ENCODE measurements around the gene FBXO38.
A peak's percentile ranks its signal among the peaks of the same experiment; 100 is the strongest.

Gene FBXO38

GRCh38 chr5:148476302-148476701 is 92.5 kb downstream of the FBXO38 start:
- no peak for DNase-seq (ENCODE audit: low read depth, low spot score)

- no peak for DNase-seq (ENCODE audit: low read depth, low spot score)
These were observed 93.7 kb downstream of the FBXO38 start for GRCh38 chr5:148477429-148477828.

GRCh38 chr5:148482196-148482595 is 98.4 kb downstream of the FBXO38 start:
- no peak for DNase-seq (ENCODE audit: low read depth, low spot score)

- DNase-seq (ENCODE audit: low read depth, low spot score) = peak; percentile 47
These were observed 99.1 kb downstream of the FBXO38 start for GRCh38 chr5:148482697-148483462.

- DNase-seq (ENCODE audit: low read depth, low spot score) = no peak
These were observed 100.0 kb downstream of the FBXO38 start for GRCh38 chr5:148483750-148484149.

- DNase-seq (ENCODE audit: low read depth, low spot score) = no peak
These were observed 100.9 kb downstream of the FBXO38 start for GRCh38 chr5:148484651-148485050.

- DNase-seq (ENCODE audit: low read depth, low spot score) = no peak
These were observed 102.7 kb downstream of the FBXO38 start for GRCh38 chr5:148486456-148486855.

- no peak for DNase-seq (ENCODE audit: low read depth, low spot score)
These were observed 105.0 kb downstream of the FBXO38 start for GRCh38 chr5:148488757-148489156.

GRCh38 chr5:148491015-148491792 is 107.4 kb downstream of the FBXO38 start:
- DNase-seq (ENCODE audit: low read depth, low spot score) = no peak

GRCh38 chr5:148491793-148492184 is 108.0 kb downstream of the FBXO38 start:
- DNase-seq (ENCODE audit: low read depth, low spot score) = no peak

GRCh38 chr5:148492351-148492750 is 108.6 kb downstream of the FBXO38 start:
- DNase-seq (ENCODE audit: low read depth, low spot score) = no peak

All from iPS DF 19.7 (cell line).